Cardiac fibroblast (primary cell): ENCODE results near the gene DOCK11.
A peak's percentile ranks its signal among the peaks of the same experiment; 100 is the strongest.

Experiments
- DNase-seq, 2 donors: peaks; one replicate each; pipeline versions ENCODE4 v3.0.0 to v3.0.0-alpha.2; 2010; ENCODE audit warnings: low read depth in 2 of 2
- H3K4me3 ChIP-seq, 2 donors: replicated peaks in 1 of 2; 1 replicate in 1 of 2; 2 replicates in 1 of 2; pipeline ENCODE4 v1.5.1; 2011; ENCODE audit warnings: low read depth in 2 of 2, low read length in 2 of 2, mild to moderate bottlenecking in 2 of 2, moderate library complexity in 1 of 2
- TF ChIP-seq, protein P1 (sequence below): IDR thresholded peaks from one replicate; pipeline ENCODE4 v1.5.1; 2011; ENCODE audit warnings: low read depth, mild to moderate bottlenecking, low read length, inconsistent platforms

The DOCK11 gene

DNA sequence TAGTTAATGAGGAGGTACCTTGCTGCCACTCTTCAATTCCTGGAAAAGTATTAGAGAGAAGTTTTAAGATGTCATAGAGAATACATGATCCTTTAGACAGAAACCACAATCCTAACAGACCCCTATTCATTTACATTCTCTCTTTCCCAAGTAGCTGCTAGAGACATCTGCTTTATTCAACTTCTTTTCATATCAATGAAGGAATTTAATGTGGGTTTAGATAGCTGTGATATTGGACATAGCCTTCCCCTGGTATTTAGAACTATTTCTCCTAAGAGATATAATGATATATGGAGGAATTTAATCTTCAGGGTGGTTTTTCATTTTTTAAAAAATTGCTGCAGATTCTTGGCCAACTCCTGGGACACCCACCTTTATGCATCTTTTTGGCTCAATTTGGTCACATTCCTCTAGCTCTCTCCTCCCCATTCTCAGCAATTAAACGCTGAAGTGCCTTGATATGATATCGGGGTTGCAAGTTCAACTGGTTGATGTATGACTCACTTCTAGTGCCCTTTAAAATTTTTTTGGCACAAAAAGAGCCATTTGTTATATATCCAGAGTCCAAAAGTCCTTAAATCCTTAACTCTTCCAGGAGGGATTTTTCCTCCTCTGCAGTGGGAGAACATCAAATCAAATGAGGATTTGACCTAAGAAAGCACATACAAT is 57.6 kb downstream of the DOCK11 start:
- no peak overlapping the region for H3K4me3 ChIP-seq
- peak in 1 of 2 donors; percentile 46 for DNase-seq
- TF ChIP-seq, protein P1, sequence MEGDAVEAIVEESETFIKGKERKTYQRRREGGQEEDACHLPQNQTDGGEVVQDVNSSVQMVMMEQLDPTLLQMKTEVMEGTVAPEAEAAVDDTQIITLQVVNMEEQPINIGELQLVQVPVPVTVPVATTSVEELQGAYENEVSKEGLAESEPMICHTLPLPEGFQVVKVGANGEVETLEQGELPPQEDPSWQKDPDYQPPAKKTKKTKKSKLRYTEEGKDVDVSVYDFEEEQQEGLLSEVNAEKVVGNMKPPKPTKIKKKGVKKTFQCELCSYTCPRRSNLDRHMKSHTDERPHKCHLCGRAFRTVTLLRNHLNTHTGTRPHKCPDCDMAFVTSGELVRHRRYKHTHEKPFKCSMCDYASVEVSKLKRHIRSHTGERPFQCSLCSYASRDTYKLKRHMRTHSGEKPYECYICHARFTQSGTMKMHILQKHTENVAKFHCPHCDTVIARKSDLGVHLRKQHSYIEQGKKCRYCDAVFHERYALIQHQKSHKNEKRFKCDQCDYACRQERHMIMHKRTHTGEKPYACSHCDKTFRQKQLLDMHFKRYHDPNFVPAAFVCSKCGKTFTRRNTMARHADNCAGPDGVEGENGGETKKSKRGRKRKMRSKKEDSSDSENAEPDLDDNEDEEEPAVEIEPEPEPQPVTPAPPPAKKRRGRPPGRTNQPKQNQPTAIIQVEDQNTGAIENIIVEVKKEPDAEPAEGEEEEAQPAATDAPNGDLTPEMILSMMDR = no peak

- no peak for DNase-seq
- no peak overlapping the region for H3K4me3 ChIP-seq
- TF ChIP-seq, protein P1 = no peak
These were observed 58.9 kb downstream of the DOCK11 start for GRCh38 chrX:118554511-118554910.

DNA sequence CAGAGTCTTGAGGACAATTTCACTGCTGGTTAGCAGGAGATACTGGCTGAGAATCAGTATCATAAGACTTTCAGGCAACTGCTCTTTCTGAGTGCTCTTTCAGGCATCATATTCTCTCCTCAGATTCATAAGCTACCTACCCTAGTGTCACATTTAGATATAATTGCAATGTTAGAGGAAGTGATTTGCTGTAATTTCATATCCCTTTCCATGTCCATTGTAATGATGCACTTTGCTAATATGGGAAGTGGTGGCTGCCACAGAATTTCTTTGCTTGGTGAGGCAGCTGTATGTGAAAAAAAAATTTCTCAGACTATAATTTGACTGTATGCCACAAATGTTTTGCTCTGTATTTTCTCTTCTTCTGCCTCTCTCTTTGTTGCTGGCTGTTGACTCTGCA is 63.3 kb downstream of the DOCK11 start:
- TF ChIP-seq, protein P1 = no peak
- no peak overlapping the region for H3K4me3 ChIP-seq
- DNase-seq = no peak

- TF ChIP-seq, protein P1 = no peak
- DNase-seq = no peak
- no peak overlapping the region for H3K4me3 ChIP-seq
These were observed 64.9 kb downstream of the DOCK11 start for GRCh38 chrX:118560489-118560888.

- TF ChIP-seq, protein P1 = no peak
- DNase-seq = peak in 1 of 2 donors; percentile 51
- H3K4me3 ChIP-seq = no peak overlapping the region
These were observed 67.1 kb downstream of the DOCK11 start for GRCh38 chrX:118562582-118563164.

DNA sequence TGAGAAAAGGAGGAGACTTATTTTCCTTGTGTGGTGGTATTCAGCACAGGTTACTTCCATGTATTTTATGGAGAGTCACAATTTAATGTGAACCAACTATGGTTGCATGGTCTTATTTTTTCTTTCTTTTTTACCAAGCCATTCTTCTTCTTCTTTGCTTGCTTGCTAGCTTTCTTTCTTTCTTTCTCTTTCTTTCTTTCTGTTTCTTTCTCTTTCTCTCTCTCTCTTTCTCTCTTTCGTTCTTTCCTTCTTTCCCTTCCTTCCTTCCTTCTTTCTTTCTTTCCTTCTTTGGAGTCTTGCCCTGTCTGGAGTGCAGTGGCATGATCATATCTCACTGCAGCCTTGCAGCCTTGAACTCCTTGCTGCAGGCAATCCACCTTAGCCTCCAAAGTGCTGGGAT is 68.9 kb downstream of the DOCK11 start:
- no peak for DNase-seq
- TF ChIP-seq, protein P1 = no peak
- H3K4me3 ChIP-seq = no peak overlapping the region
